Erythroblast (primary cell): ENCODE results near the gene CFAP43.

Source experiments
- GATA1 ChIP-seq: IDR thresholded peaks from 2 replicates; pipeline ENCODE4 v1.6.1; 2011; ENCODE audit warnings: low read depth, mild to moderate bottlenecking, control low read depth, low read length, moderate library complexity
- POLR2A ChIP-seq: IDR thresholded peaks from 2 replicates; pipeline ENCODE4 v1.6.1; 2011; ENCODE audit warnings: mild to moderate bottlenecking, low read length

DNA sequence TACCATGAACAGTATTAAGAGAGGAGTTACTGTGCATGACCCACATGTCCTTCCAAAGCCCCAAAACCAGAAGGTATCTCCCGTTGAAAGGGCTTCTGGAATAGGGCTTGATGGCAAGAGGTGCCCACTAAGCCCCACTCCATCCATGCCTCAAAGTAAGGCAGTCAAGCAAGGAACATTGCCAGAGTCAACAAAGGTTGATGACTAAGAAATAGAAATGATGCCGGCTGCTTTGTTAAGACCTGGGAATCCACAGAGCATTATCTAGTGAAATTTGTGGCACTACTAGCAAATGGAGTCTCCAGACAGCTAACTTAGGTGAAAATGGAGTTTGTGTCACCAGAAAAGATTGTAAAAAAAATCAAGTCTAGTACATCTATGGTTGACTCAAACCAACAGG, 104.0 kb downstream of the CFAP43 start:
- TF ChIP-seq POLR2A (no peak), GATA1 (no peak)
